ENCODE results near the gene AMOTL2.
A peak's percentile ranks its signal among the peaks of the same experiment; 100 is the strongest.

The AMOTL2 gene

DNA sequence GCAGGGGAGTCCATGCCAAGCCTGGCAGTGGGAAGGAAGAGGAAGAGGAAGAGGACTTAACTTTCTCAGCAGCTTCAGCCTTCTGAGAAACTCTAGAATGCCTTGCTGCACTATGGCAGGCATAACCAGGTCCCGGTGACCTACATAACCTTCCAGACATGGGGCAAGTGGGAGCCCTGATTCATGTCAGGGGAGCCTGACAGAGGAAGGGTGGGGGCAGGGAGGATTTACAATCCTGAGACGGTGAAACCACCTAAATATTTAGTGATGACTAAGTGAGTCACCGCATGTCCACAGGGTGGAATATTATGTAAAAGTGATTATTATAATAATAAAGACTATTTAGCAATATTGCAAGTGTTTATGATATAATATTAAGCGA lies 46.7 kb downstream of the AMOTL2 start:
- DNase-seq (ENCODE audit: low read depth, low spot score), result peak; percentile 81
- in situ Hi-C loops (cut with HindIII; ENCODE audit: low sequenced_read_pairs), result no loop called here
- TF ChIP-seq, protein P1, sequence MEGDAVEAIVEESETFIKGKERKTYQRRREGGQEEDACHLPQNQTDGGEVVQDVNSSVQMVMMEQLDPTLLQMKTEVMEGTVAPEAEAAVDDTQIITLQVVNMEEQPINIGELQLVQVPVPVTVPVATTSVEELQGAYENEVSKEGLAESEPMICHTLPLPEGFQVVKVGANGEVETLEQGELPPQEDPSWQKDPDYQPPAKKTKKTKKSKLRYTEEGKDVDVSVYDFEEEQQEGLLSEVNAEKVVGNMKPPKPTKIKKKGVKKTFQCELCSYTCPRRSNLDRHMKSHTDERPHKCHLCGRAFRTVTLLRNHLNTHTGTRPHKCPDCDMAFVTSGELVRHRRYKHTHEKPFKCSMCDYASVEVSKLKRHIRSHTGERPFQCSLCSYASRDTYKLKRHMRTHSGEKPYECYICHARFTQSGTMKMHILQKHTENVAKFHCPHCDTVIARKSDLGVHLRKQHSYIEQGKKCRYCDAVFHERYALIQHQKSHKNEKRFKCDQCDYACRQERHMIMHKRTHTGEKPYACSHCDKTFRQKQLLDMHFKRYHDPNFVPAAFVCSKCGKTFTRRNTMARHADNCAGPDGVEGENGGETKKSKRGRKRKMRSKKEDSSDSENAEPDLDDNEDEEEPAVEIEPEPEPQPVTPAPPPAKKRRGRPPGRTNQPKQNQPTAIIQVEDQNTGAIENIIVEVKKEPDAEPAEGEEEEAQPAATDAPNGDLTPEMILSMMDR (IDR thresholded peaks at IDR 0.05; ENCODE audit: low read depth, low read length), result no peak
- H3K4me3 ChIP-seq (ENCODE audit: low read depth, low read length), result no peak overlapping the region

DNA sequence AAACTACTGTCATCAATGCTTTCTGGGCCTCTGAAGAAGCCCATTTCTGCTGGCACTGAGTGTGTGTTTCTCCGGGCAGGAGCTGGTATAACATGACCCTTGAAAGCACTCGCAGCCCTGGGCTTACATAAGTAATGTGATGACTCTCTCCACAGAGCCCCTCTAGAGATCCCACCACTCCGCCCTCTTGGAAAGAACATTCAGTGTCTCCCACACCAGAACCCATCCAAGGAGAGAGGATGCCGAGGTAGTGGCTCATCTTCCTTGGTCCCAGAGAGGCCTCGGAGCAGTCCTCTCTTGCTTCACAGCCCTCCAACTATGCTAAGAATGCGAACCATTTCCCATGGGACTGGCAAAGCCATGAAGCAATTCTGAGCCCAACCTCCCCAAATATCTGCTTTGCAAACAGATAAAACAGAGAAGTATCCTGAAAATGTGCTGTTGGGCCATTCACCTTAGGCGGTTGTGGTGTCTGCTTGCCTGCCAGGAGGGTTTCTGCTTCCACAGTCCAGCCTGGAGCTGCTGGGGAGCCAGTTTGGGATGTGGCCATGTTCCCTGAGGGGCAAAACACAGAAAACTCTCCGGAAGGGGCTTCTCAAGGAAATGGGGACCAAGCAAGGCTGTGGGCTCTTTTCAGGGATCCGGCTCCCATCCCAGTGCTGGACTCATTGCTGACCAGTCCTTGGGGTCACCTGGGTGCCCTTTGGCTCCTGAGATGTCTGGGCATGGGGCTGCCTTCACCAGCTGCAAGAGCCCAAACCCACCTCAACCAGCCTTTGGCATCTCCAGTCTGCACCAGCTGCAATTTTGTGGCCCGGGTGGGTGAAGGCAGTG lies 47.3 kb downstream of the AMOTL2 start:
- TF ChIP-seq, protein P1 (IDR thresholded peaks at IDR 0.05; ENCODE audit: low read depth, low read length), result no peak
- DNase-seq (ENCODE audit: low read depth, low spot score), result peak; percentile 94
- no peak overlapping the region for H3K4me3 ChIP-seq (ENCODE audit: low read depth, low read length)
- in situ Hi-C loops (cut with HindIII; ENCODE audit: low sequenced_read_pairs), result no loop called here

GRCh38 chr3:134326126-134326525 lies 48.1 kb downstream of the AMOTL2 start:
- H3K4me3 ChIP-seq (ENCODE audit: low read depth, low read length), result no peak overlapping the region
- in situ Hi-C loops (cut with HindIII; ENCODE audit: low sequenced_read_pairs), result no loop called here
- TF ChIP-seq, protein P1 (IDR thresholded peaks at IDR 0.05; ENCODE audit: low read depth, low read length), result no peak
- no peak for DNase-seq (ENCODE audit: low read depth, low spot score)

DNA sequence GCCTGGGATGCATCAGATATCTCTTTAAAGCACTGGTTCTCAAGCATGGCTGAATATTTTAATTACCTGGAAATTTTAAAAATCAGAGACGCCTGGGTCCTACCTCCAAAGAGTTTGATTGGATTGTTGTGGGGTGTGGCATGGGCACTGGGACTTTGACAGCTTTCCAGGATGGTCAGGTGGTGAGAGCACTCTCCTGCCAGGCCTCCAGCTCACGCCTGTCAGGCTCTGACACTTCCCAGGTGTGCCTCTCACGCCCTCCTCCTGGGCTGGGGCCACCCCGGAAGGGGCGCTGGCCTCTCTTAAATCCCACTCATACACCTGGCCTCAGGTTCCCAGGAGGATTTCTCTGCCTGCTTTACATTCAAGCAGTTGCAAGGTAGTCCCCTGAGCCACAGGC lies 48.5 kb downstream of the AMOTL2 start:
- in situ Hi-C loops (cut with HindIII; ENCODE audit: low sequenced_read_pairs), result no loop called here
- TF ChIP-seq, protein P1 (IDR thresholded peaks at IDR 0.05; ENCODE audit: low read depth, low read length), result no peak
- DNase-seq (ENCODE audit: low read depth, low spot score), result no peak
- no peak overlapping the region for H3K4me3 ChIP-seq (ENCODE audit: low read depth, low read length)

- DNase-seq (ENCODE audit: low read depth, low spot score), result peak; percentile 53
- in situ Hi-C loops (cut with HindIII; ENCODE audit: low sequenced_read_pairs), result no loop called here
- no peak overlapping the region for H3K4me3 ChIP-seq (ENCODE audit: low read depth, low read length)
- TF ChIP-seq, protein P1 (IDR thresholded peaks at IDR 0.05; ENCODE audit: low read depth, low read length), result no peak
Observed at GRCh38 chr3:134325061-134325705, 49.1 kb downstream of the AMOTL2 start.

DNA sequence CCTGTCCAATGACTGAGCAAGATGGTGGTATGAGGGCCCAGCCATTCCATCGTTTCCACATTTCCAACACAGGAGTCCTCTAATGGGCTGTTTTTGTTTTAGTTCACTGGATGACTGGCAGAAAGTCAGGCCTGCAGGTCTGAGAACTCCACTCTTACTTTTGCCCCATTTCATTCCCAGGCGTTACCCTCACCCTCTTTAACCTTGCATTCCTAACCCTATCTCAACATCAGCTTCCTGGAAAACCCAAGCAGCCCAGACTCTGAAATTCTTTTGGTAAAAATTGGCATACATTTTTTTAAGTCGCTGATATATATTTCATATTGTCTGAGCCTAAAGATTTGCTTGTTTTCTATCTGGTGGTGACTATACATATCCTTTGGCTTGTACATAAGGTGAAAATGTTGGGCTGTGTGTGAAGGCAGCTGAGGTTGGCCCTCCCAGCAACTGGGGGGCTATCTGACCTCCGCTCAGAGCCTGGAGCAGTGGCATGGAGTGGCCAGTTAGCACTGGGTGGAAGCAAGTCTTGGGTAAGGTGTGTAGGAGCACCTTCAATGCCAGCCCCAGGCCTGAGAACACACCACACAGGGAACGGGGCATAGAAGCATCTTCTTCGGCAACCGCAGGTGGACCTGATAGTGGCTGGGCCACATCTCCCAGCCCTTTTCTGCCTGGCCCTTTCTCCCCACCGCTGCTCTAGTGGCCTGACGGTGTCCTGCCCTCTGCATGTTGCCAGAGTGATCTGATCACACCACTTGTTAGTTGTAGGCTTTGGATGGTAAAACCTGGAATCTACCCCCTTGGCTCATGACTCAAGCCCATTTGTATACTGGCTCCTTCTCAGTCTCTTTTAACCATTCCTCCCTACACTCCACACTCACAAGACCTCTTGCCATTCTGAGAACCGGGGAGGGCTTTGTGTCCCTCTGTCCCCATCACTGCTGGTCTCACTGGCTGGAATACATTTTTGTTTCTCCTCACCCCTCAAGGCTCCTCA lies 50.0 kb downstream of the AMOTL2 start:
- DNase-seq (ENCODE audit: low read depth, low spot score), result no peak
- TF ChIP-seq, protein P1 (IDR thresholded peaks at IDR 0.05; ENCODE audit: low read depth, low read length), result no peak
- in situ Hi-C loops (cut with HindIII; ENCODE audit: low sequenced_read_pairs), result no loop called here
- H3K4me3 ChIP-seq (ENCODE audit: low read depth, low read length), result no peak overlapping the region

Data from astrocyte of the spinal cord (primary cell).